ENCODE data around the gene CYP3A5.

Gene CYP3A5

GRCh38 chr7:99679400-99680191, at the start of gene CYP3A5:
Gene CYP3A5 (minus strand): TSS chr7:99679996. CDS start chr7:99679896, 100 bp downstream.
- no peak for TF ChIP-seq GATA3 (IDR thresholded peaks at IDR 0.05; ENCODE audit: low read depth, low read length)
- no peak for TF ChIP-seq GATA2 (IDR thresholded peaks at IDR 0.05; ENCODE audit: low read depth, low read length)

GRCh38 chr7:99728615-99729014, 48.8 kb upstream of the CYP3A5 start:
- TF ChIP-seq GATA3 (IDR thresholded peaks at IDR 0.05; ENCODE audit: low read depth, low read length) = no peak
- no peak for TF ChIP-seq GATA2 (IDR thresholded peaks at IDR 0.05; ENCODE audit: low read depth, low read length)

- TF ChIP-seq GATA2 (IDR thresholded peaks at IDR 0.05; ENCODE audit: low read depth, low read length) (no peak), GATA3 (IDR thresholded peaks at IDR 0.05; ENCODE audit: low read depth, low read length) (no peak)
These were observed 41.2 kb upstream of the CYP3A5 start for GRCh38 chr7:99720800-99721595.

DNA sequence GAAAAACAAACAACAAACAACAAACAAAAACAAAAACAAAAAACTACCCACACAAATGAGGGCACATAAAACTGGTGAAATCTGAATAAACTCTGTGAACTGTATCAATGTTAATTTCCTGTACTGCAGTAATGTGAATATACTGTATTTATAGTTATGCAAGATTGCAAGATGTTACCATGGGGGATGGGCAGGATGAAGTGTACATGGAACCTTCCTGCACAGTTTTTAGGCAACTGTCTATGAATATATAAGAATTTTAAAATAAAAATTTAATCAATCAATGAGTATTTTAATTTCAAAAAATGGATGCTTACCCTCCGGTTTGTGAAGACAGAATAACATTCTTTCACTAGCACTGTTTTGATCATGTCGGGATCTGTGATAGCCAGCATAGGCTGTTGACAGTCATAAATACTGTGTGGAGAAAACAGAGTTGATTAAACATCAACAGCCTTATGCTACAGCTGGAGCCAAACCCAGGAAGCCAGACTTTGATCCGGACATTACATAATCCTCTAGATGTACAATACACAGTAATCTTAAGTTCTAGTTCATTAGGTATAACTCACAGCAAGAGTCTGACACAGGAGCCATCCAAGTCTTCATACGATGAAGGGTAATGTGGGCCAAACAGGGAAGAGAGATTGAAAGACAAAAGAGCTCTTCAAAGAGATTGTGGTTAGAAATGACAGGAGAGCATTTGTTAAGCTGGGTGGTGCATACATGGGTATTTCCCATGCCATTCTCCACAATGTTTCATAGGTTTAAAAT, 40.4 kb upstream of the CYP3A5 start:
- TF ChIP-seq GATA2 (IDR thresholded peaks at IDR 0.05; ENCODE audit: low read depth, low read length) = no peak
- TF ChIP-seq GATA3 (IDR thresholded peaks at IDR 0.05; ENCODE audit: low read depth, low read length) = no peak

- no peak for TF ChIP-seq GATA3 (IDR thresholded peaks at IDR 0.05; ENCODE audit: low read depth, low read length)
- TF ChIP-seq GATA2 (IDR thresholded peaks at IDR 0.05; ENCODE audit: low read depth, low read length) = no peak
These were observed 34.3 kb upstream of the CYP3A5 start for GRCh38 chr7:99713995-99714570.

DNA sequence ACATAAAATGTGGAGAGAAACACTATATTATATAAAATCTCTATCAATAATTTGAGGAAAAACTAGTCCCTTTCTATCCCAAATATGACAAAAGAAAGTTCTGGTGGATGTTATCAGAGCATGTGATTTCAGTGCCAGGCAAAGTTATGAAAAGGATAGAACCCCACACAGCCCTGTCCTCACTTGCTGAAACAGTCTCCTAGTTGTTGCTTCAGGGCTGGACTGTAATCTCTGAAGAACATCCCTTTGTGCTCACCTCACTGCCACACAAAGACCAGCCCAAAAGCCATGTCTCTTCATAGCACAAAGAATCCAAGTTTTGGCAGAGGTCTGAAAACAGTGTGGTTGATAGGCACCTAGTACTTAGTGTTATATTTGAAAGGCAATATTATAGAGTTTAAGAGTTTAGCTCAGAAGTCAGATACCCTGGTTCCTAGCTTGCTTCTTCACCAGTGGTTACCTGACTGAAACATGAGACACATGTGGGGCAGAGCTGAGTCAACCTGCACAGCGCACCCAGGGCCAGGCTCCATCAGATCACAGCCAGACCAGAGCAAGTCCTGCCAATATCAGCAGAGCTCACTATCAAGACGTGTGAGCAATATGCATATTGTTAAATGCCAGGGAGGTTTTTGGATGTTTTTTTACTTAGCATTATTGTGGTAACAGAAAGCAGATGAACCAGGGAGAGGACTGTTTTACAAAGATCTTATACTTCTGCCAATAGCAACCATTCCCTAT, 30.2 kb upstream of the CYP3A5 start:
- no peak for TF ChIP-seq GATA2 (IDR thresholded peaks at IDR 0.05; ENCODE audit: low read depth, low read length)
- TF ChIP-seq GATA3 (IDR thresholded peaks at IDR 0.05; ENCODE audit: low read depth, low read length) = no peak

DNA sequence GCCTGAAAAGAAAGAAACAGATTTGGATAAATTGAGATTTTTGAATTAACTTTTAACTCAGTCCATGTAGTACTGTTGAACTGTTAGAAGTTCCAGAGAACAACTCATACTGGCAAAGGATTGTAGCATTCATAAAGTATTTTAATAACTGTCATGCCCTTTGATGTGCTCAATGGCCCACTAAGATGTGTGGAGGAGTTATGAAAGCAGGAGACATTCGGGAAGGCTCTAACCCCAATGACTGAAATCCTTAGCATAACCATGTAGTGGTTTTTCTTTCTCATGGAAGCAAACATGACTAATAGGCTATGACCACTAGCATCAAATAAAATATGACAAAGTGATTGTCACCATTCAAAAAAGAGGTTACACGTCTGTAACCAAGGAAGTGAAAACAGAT, 29.5 kb upstream of the CYP3A5 start:
- no peak for TF ChIP-seq GATA3 (IDR thresholded peaks at IDR 0.05; ENCODE audit: low read depth, low read length)
- TF ChIP-seq GATA2 (IDR thresholded peaks at IDR 0.05; ENCODE audit: low read depth, low read length) = no peak

DNA sequence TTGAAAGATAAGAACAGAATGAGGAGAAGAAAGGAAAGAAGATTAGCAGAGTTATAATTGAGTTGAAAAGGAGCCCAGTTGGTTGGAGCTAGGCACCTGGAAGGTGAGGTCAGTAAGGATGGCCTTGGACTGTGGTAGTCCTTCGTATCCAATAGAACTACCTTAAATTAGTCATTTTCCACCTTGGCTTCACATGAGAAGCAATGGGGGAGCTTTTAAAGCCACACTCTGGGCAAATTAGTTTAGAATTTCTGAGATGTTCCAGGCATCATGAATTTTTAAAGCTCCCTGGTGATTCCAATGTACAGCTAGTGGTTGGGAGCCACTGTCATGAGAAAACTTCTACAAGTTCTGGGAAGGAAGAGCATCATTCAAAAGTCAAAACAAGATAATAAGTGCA, 27.3 kb upstream of the CYP3A5 start:
- TF ChIP-seq GATA3 (IDR thresholded peaks at IDR 0.05; ENCODE audit: low read depth, low read length) (no peak), GATA2 (IDR thresholded peaks at IDR 0.05; ENCODE audit: low read depth, low read length) (no peak)

DNA sequence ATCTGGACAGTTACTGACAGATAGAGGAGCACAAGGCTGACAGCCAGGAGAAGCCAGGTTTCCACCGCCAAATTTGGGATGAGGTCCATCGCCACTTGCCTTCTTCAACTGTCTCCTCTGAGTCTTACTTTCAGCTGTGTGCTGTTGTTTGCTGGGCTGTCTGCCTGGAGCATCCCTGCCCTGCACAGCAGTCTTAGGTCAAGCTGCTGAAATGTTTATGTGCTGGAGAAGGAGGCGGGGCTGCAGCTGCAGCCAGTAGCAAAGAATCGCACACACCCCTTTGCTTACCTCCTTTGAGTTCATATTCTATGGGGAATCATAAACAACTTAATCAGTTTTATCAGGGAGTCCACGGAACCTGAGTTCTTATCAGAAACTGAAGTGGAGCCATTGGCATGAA, 20.1 kb upstream of the CYP3A5 start:
- TF ChIP-seq GATA3 (IDR thresholded peaks at IDR 0.05; ENCODE audit: low read depth, low read length) = no peak
- no peak for TF ChIP-seq GATA2 (IDR thresholded peaks at IDR 0.05; ENCODE audit: low read depth, low read length)

GRCh38 chr7:99694912-99695304, 15.1 kb upstream of the CYP3A5 start:
- no peak for TF ChIP-seq GATA2 (IDR thresholded peaks at IDR 0.05; ENCODE audit: low read depth, low read length)
- no peak for TF ChIP-seq GATA3 (IDR thresholded peaks at IDR 0.05; ENCODE audit: low read depth, low read length)

- TF ChIP-seq GATA2 (IDR thresholded peaks at IDR 0.05; ENCODE audit: low read depth, low read length) (no peak), GATA3 (IDR thresholded peaks at IDR 0.05; ENCODE audit: low read depth, low read length) (no peak)
These were observed 14.6 kb upstream of the CYP3A5 start for GRCh38 chr7:99694201-99694911.

- TF ChIP-seq GATA2 (IDR thresholded peaks at IDR 0.05; ENCODE audit: low read depth, low read length) = no peak
- TF ChIP-seq GATA3 (IDR thresholded peaks at IDR 0.05; ENCODE audit: low read depth, low read length) = no peak
These were observed 13.8 kb upstream of the CYP3A5 start for GRCh38 chr7:99693427-99694200.
